GM18502 (cell line): ENCODE results near the gene GPC2.
"Not testable (repeated sequence)": the region's sequence is repeated elsewhere in the genome, so short reads cannot be mapped to it uniquely, and the experiment has no call there.

Source experiments
- ATAC-seq: cut with Tn5 transposase; IDR thresholded peaks from one replicate; pipeline ENCODE4 v1.9.1; 2021; ENCODE audit warnings: mild to moderate bottlenecking; ENCODE audit not compliant: unreplicated experiment, poor library complexity

GPC2 gene

DNA sequence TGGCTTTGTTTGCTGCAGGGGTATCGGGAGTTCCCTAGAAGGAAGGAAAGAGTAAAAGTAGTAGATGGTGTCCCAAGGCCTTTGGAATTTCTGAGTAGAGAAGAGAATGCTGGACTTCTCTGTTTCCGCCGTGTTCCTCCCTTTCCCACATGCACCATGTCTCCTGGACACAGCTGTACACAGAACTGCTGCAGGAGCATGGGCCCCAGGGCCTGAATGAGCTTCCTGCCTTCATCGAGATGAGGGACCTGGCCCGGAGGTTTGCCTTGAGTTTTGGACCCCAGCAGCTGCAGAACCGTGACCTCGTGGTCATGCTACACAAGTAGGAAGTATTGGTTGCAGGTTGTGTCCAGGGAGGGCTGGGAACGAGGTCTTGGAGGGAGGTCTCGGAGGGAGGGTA, 27.3 kb upstream of the GPC2 start:
- no peak for ATAC-seq

DNA sequence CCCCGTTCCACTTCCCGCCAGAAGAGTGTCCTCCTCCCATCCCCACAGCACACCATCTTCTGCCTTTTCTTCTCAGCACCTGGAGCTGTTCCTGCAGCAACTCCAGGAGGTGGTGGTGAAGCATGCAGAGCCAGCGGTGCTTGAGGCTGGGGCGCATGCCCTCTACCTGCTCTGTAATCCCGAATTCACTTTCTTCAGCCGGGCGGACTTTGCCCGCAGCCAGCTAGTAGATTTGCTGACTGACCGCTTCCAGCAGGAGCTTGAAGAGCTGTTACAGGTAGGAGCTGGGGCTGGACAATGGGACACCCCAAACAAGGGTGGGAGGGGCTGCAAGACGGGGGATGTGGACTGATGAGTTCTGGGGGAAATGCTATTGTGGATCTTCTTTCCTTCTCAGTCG, 23.5 kb upstream of the GPC2 start:
- ATAC-seq = no peak

GRCh38 chr7:100198266-100198665, 21.1 kb upstream of the GPC2 start:
- no peak for ATAC-seq

- ATAC-seq = not testable (repeated sequence)
Measured at GRCh38 chr7:100195901-100196322, 18.7 kb upstream of the GPC2 start.

GRCh38 chr7:100195222-100195621, 18.0 kb upstream of the GPC2 start:
- no peak for ATAC-seq

DNA sequence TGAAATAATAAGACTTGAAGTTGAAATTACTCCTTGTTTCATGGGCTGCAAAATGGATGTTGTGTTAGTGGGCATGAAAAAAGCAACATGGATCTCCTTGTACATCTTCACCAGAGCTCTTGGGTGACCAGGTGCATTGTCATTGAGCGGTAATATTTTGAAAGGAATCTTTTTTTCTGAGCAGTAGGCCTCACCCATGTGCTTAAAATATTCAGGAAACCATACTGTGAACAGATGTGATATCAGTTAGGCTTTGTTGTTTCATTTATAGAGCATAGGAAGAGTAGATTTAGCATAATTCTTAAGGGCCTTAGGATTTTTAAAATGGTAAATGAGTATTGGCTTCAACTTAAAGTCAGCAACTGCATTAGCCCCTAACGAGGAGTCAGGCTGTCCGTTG, 15.8 kb upstream of the GPC2 start:
- ATAC-seq = no peak

- not testable (repeated sequence) for ATAC-seq
Measured at GRCh38 chr7:100192281-100192862, 15.2 kb upstream of the GPC2 start.

DNA sequence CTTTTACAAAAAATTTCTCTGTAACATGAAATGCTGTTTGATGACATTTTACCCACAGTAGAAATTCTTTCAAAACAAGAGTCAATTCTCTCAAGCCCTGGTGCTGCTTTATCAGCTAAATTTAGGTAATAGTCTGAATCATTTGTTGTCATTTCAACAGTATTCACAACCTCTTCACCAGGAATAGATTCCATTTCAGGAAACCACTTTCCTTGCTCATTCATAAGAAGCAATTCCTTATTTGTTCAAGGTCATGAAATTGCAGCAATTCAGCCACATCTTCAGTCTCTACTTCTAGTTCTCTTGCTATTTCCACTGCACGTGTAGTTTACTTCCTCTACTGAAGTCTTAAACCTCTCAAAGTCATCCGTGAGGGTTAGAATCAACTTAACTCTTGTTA, 14.6 kb upstream of the GPC2 start:
- ATAC-seq = no peak

DNA sequence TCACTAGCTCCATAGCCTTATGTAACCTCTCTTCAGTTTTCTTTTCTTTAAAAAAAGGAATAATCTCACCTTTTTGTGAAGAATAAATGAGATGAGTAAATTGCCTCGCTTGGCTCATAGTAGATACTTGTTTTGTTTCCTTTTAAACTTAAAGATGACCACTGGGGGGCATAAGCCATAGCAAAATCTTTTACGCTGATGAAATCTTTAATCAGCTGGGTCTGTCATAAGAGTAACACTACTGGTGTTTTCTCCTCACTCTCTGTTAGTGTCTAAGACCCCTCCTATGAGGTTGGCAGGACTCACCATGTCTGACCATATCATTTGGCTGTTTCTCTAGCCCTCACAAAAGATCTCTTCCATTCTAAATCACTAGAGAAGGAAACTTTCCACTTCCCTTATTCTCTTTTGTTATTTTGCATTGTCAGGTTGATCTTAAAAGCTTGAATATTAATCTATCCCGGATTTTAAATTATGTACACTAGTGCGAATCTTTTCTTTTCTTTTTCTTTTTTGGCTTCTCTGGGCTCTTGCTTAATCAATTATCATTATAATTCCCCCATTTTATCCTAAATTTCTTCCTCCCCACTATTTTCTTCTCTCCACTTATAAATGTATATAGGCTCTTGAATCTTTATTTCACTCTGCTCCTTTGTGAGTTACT, 13.0 kb upstream of the GPC2 start:
- no peak for ATAC-seq

- ATAC-seq = no peak
Measured at GRCh38 chr7:100189061-100189460, 11.9 kb upstream of the GPC2 start.

GRCh38 chr7:100185726-100186125, 8.5 kb upstream of the GPC2 start:
- ATAC-seq = no peak

DNA sequence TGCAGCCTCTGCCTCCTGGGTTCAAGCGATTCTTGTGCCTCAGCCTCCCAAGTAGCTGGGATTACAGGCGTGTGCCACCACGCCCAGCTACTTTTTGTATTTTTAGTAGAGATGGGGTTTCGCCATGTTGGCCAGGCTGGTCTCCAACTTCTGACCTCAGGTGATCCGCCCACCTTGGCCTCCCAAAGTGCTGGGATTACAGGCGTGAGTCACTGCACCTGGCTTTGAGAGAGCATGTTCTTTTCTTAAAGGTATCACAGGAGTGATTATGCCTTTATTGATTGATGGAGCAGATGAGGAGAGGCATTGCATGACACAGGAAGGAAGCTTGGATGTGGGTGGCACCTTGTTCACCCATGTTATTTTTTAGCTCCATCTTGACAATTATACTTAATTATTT, 5.9 kb upstream of the GPC2 start:
- not testable (repeated sequence) for ATAC-seq

DNA sequence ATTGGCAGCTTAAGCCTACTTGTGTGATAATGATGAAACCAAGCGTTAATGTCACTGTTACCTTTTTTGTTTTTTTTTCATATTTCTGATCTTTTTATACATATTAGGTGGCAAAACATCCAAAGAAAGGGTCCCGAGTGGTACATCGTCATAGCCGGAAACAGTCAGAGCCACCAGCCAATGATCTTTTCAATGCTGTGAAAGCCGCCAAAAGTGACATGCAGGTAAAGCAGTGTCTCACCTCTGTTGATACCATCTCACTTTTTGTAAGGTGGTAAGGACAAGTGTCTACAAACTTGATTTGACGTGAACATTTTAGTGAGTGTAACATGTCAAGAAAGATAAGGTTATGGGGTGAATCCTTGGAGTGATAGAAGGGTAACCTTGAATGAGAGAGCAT, 5.4 kb upstream of the GPC2 start:
- ATAC-seq = not testable (repeated sequence)

DNA sequence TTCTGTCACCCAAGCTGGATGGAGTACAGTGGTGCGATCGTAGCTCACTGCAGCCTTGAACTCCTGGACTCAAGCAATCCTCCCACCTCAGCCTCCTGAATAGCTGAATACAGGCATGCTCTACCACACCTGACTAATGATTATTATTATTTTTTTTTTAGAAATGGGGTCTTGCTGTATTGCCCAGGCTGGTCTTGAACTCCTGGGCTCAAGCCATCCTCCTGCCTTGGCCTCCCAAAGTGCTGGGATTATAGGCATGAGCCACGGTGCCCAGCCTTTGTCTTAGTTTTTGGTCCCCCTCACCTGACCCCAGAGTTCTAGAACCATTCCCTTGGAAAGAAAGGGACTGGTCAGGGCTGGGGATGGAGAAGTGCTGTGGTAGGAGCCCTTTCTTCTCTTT, 2.9 kb upstream of the GPC2 start:
- ATAC-seq = not testable (repeated sequence)

DNA sequence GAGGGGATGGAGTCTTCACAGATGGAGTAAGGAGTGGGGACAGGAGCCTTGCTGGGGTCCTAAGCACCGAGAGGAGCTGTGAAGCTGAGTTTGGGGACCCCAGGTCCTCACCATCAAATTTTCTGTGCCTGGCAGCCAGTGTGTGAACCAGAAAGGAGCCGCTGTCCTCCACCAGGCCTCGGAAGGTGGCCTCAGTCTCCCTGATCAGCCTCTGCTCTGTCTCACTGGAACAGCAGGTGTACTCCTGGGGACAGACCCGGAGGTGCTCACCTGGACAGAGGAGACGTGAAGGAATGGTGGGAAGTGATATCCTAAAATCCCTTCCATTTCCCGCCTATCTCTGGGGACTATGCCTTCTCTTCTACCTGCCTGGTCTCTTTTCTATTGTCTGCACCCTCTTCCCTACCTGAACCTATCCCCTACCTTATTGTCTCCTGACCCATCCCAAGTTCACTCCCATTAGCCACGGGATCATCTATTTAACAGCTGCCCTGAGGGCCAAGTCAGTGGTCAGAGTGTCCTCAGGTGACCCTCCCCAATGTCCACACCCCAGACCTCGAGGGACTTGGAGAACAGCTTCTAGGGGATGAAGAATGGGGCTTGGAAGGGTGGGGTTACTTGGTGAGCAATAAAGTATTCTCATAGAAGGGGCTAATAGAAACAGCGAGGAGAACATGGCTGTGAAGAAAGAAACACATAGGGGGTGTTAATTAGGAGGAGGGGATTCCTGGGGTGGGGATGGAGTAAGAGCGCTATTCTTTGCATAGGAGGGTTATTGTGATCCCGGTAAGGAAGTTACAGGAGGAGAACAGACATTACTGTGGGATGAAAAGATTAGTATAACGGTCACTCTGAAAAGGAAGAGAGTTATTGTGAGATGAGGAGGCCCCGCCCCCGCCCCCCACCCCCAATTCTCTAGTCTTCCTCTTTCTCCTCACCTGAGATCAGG, 811 bp downstream of the GPC2 start:
- no peak for ATAC-seq

GRCh38 chr7:100175296-100175935, 1.8 kb downstream of the GPC2 start:
- no peak for ATAC-seq

DNA sequence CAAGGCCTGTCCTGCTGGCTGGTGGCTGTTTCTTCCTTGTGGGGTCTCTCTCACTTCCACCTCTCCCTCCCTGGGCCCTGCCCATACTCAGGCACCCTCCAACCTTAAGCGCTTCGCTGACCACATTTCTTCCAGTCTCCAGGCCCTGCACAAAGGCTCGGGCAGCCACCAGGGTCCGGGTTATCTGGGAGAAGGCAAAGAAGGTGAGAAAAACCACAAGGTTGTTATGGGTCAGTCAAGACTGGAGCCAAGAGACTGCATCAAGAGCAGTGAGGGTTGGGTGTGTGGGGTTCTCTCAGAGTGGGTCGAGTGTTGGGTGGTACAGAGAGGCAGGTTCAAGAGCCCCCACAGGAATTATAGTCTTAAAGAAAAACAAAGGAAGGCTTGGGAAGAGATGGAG, 2.6 kb downstream of the GPC2 start:
- ATAC-seq = no peak

DNA sequence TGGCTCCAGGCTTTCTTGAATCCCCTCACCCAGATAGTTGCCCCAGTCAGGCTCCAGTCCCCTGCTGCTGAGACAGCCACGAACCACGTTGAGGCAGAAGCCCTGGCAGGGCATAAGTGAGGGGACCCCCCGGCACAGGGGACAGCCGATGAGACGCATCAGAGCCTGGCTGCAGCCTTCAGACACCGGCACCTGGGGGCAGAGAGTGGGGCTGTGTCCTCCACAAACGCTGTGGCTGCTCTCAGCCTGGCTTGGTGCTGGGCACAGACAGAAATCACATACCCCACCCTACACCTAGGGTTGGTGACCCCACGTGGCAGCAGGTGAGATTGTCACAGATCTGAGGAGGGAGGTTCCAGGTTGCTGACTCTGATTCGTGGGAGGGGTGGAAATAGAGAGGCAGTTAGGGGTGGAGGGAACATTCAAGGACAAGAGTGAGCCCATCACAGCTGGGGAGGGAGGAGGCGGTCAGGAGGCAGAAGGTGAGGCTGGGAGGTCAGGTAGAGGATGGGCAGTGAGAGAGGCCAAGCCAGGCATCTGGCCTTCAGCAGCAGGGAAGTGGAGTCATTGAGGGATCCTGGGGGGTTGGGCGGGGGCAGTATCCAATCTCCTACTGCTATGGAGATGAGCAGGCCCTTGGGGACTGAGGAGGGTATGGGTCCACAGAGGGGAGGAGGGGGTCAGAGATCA, 3.2 kb downstream of the GPC2 start:
- no peak for ATAC-seq

DNA sequence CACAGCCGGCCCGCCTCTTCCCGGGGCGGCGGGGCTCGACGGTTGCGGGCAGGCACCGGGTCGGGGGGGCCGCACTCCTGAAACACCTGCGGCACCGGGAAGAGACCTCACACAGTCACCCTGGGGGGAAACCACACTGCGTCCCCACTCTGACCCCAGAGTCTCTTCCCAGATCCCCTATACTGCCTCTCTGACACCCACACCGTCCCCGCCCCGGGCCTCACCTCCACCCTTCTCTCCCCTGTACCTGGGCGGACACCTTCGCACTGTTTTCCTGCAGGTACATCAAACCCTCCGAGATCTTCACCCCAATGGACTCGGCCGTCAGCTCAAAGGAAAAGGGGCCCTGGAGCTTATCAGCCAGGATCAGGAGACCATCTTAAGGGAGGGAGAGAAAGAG, 5.3 kb downstream of the GPC2 start:
- no peak for ATAC-seq

GRCh38 chr7:100171087-100171681, 6.0 kb downstream of the GPC2 start:
- ATAC-seq = no peak
